ENCODE data around the gene ADCY7. TPM values are rescaled to one million over a fixed set of nuclear protein-coding genes. Genes with fewer than 3 reads are reported as not detected.
A peak's percentile ranks its signal among the peaks of the same experiment; 100 is the strongest.

ADCY7 gene
- total and polyA plus RNA-seq, 3 donors from 2014 or later = 5.9 to 9.4 (median 5.9) TPM

GRCh38 chr16:50269061-50269705 lies 2.8 kb downstream of the ADCY7 start:
- TF ChIP-seq, protein P1, sequence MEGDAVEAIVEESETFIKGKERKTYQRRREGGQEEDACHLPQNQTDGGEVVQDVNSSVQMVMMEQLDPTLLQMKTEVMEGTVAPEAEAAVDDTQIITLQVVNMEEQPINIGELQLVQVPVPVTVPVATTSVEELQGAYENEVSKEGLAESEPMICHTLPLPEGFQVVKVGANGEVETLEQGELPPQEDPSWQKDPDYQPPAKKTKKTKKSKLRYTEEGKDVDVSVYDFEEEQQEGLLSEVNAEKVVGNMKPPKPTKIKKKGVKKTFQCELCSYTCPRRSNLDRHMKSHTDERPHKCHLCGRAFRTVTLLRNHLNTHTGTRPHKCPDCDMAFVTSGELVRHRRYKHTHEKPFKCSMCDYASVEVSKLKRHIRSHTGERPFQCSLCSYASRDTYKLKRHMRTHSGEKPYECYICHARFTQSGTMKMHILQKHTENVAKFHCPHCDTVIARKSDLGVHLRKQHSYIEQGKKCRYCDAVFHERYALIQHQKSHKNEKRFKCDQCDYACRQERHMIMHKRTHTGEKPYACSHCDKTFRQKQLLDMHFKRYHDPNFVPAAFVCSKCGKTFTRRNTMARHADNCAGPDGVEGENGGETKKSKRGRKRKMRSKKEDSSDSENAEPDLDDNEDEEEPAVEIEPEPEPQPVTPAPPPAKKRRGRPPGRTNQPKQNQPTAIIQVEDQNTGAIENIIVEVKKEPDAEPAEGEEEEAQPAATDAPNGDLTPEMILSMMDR (IDR thresholded peaks at IDR 0.05) = no peak
- TF ChIP-seq POLR2A (IDR thresholded peaks at IDR 0.05) = no peak
- WGBS, 2 donors = 96 to 99% methylated on average over 8 to 13 of the region's 13 CpGs
- Histone ChIP-seq H3K36me3 (ENCODE audit: low read depth, missing control alignments) (no peaks in the 10 kb centered on the region), H3K4me3 (no peak overlapping the region), H3K4me1 (peaks cover 5% of the 10 kb centered on the region), H3K9me3 (no peaks in the 10 kb centered on the region), H3K27ac (no peak overlapping the region), H3K27me3 (no peaks in the 10 kb centered on the region)
- no peak for DNase-seq
- intact Hi-C loops (cut with DNase I; ENCODE audit: low total_unique reads) = no loop called here

DNA sequence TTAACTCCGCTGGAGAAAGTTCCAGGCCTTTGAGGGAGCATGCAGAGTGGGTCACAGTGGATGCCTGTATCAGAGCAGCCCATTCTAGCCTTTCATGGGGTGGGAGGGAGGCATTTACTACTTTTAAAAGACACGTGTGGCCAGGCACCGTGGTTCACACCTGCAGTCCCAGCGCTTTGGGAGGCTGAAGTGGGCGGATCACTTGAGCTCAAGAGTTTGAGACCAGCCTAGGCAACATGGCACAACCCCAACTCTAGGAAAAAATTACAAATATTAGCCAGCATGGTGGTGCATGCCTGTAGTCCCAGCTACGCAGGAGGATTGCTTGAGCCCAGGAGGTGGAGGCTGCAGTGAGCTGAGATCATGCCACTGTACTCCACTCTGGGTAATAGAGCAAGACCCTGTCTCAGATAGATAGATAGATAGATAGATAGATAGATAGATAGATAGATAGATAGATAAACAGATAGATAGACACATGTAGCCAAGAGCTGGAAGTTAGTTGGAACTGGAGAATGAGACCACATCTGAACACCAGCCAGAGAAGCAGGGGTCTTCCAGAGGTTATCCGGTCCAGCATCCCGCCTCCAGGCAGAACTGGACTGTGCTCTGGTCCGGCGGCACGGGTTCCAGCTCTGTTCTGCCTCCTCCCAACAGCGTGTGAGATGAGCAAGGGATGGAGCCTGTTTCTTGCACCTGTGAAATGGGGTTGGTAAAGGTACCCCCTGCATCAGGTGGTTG lies 3.6 kb downstream of the ADCY7 start:
- no peaks in the 10 kb centered on the region for H3K9me3 ChIP-seq
- no peak overlapping the region for H3K4me3 ChIP-seq
- TF ChIP-seq, protein P1 (IDR thresholded peaks at IDR 0.05) = no peak
- TF ChIP-seq POLR2A (IDR thresholded peaks at IDR 0.05) = no peak
- WGBS, 2 donors = 89 to 93% methylated on average over 8 to 12 of the region's 12 CpGs
- no peaks in the 10 kb centered on the region for H3K36me3 ChIP-seq (ENCODE audit: low read depth, missing control alignments)
- intact Hi-C loops (cut with DNase I; ENCODE audit: low total_unique reads) = no loop called here
- H3K27ac ChIP-seq = no peak overlapping the region
- no peak for DNase-seq
- H3K4me1 ChIP-seq = peaks cover 5% of the 10 kb centered on the region
- H3K27me3 ChIP-seq = no peaks in the 10 kb centered on the region

DNA sequence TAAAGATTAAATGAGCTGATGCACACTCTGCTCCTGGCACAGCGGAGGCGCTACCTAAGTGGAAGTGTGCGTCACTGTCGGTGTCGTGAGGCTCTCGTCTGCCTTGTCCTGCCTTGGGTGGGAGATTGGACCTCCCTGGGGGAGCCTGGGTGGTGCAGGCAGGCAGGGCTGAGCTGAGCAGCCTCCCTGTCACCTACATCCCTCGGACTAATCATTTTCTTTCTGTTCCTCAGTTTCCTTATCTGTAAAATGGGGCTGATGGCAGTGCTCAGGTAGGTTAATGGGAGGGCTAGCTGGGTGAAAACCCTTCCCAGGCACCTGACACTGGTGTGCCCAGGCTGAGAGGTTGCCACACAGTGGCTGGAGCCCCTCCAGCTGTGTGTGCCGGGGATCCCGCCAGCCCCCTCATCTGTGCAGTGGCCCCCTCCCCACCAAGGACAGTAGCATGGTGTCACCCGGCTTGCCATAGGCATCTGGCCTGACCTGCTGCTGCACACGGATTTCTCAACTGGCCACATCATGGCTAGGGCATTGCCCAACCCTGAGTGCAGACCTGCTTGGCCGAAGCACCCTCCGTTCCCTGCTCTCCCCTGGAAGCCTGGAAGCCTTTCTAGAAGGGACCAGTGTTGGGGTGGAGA lies 4.3 kb downstream of the ADCY7 start:
- intact Hi-C loops (cut with DNase I; ENCODE audit: low total_unique reads) = no loop called here
- TF ChIP-seq POLR2A (IDR thresholded peaks at IDR 0.05) = no peak
- TF ChIP-seq, protein P1 (IDR thresholded peaks at IDR 0.05) = no peak
- Histone ChIP-seq H3K9me3 (no peaks in the 10 kb centered on the region), H3K27me3 (no peaks in the 10 kb centered on the region), H3K4me3 (no peak overlapping the region), H3K36me3 (ENCODE audit: low read depth, missing control alignments) (no peaks in the 10 kb centered on the region), H3K4me1 (peaks cover 5% of the 10 kb centered on the region), H3K27ac (no peak overlapping the region)
- WGBS, 2 donors = 96 to 97% methylated on average over 13 of the region's 13 CpGs
- no peak for DNase-seq

GRCh38 chr16:50271148-50272041 lies 5.0 kb downstream of the ADCY7 start:
- no peak overlapping the region for H3K27ac ChIP-seq
- no peak overlapping the region for H3K4me3 ChIP-seq
- no peaks in the 10 kb centered on the region for H3K4me1 ChIP-seq
- intact Hi-C loops (cut with DNase I; ENCODE audit: low total_unique reads) = no loop called here
- DNase-seq = peak; percentile 36
- 71 to 77% methylated on average over 12 to 15 of the region's 15 CpGs for WGBS, 2 donors
- H3K9me3 ChIP-seq = no peaks in the 10 kb centered on the region
- H3K36me3 ChIP-seq (ENCODE audit: low read depth, missing control alignments) = no peaks in the 10 kb centered on the region
- TF ChIP-seq, protein P1 (IDR thresholded peaks at IDR 0.05) = no peak
- no peak for TF ChIP-seq POLR2A (IDR thresholded peaks at IDR 0.05)
- H3K27me3 ChIP-seq = no peaks in the 10 kb centered on the region
